Stimulated activated CD4-positive, alpha-beta T cell treated with anti-CD3 and anti-CD28 coated beads, Interleukin-4, amount 100 ng/mL, for 4 hours (primary cell): ENCODE measurements around the gene GABBR1.

Experiments
- DNase-seq, 2 experiments: peaks; one replicate each; pipeline ENCODE4 v3.0.0-alpha.2; 2020

The GABBR1 gene

GRCh38 chr6:29524044-29524443 is 108.9 kb downstream of the GABBR1 start:
- DNase-seq, result no peak

DNA sequence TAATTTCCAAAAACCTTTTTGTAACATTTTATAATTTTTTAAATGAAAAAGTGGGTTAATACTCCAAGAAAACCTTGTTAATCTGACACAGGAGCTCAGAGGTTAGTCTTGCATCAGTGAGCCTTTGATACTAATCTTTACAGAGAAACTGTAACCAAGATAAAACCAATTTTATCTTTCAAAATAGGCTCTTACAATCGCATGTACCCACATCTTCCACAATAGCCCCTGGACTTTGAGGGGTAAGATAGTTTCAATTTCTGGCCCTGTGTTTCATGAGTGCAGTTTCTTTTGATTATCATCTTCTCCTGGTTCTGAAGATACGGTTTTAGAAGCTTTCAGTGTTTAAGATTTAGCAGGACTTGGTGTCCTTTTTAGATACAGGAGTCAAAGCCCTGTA is 110.8 kb downstream of the GABBR1 start:
- DNase-seq, result no peak

GRCh38 chr6:29521006-29521680 is 111.8 kb downstream of the GABBR1 start:
- no peak for DNase-seq

GRCh38 chr6:29520232-29520631 is 112.8 kb downstream of the GABBR1 start:
- no peak for DNase-seq

GRCh38 chr6:29519291-29520010 is 113.5 kb downstream of the GABBR1 start:
- DNase-seq, result no peak

DNA sequence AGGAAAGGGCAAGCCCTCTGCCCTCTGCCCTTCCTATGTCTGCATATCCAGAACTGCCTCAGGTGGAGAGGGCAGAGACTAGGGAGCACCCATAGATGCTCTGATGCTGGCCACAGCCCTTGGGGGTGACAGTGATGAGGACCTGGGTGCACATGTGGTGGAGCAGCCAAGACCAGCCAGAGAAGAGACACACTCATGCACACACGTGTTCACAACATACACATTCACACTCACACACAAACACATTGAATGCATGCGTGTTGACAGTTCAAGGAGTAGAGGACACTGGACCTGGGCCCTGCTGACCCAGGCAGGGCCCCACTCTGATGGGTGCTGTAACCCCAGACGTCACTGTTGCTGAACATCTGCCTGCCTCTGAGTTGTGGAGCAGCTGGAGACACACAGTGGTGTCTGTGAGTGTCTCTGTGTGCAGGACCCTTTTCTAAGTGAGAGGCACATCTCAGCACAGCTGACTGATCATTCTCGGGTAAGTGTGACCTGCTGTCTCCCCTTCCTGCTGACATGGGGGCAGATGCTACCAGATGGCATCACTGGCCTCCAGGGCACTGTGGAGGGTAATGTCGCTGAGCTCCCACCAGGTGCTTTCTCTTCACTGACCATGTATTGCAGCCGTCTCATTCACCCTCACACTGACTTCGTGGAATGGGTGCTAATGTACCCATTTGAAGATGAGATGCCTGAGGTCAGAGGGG is 115.1 kb downstream of the GABBR1 start:
- DNase-seq, result no peak

DNA sequence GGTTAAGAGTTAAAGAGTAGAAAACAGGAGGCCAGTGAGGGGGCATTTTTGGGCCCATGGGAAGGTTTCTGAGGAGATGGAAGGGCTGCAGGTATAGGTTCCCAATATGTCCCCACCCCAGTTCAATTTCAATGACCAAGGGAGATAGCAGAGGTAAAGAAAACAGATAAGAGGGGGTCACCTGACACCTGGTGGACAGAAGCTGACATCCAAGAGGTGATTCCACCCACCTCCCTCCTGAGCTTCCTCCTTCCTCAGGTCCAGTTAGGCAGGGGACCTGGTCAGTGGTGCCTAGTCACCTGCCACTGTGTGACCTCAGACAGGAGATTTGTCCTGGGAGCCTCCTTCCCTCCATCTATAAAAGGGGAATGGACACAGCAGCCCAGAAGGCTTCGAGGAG is 115.7 kb downstream of the GABBR1 start:
- no peak for DNase-seq

DNA sequence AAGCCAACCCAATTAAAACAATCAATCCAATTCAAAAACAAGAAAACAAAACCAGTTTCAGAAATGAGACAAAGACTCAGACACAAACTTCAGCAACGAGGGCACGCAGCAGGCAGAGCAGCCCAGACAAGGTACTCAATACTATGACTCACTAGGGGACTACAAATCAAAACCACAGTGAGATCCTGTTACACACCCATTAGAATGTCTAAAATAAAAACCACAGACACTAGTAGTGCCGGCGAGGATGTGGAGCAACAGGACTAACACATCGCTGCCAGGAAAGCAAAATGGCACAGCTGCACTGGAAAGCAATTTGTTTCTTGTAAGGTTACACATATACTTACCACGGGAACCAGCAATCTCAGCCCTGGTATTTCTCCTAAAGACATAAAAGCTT is 116.9 kb downstream of the GABBR1 start:
- peak; percentile 8 to 27 for DNase-seq

GRCh38 chr6:29510746-29511300 is 122.2 kb downstream of the GABBR1 start:
- no peak for DNase-seq

- no peak for DNase-seq
Observed at GRCh38 chr6:29510202-29510601, 122.8 kb downstream of the GABBR1 start.
